Stimulated activated naive B cell treated with anti-CD40 and anti-IgM and Interleukin-4, amounts not matched to agents 10 μg/mL and 1 μg/mL and 100 μg/mL, for 72 hours (primary cell): ENCODE data around the gene SLC44A2.
A peak's percentile ranks its signal among the peaks of the same experiment; 100 is the strongest.
"Not testable (repeated sequence)": the region's sequence is repeated elsewhere in the genome, so short reads cannot be mapped to it uniquely, and the experiment has no call there.

ENCODE experiments used
- ATAC-seq, 2 donors: fragments of 150-1000 bp; cut with Tn5 transposase; replicated peaks; 2 replicates each; pipeline ENCODE4 v1.10.0; 2021; ENCODE audit warnings: moderate library complexity in 1 of 2
- DNase-seq: peaks from one replicate; pipeline ENCODE4 v3.0.0; 2021
- H3K27ac Mint-ChIP-seq: one replicate; pipeline ENCODE4 v1.8.0; 2022; ENCODE audit warnings: mild to moderate bottlenecking, mixed read lengths
- H3K27me3 Mint-ChIP-seq, 2 donors: one replicate each; pipeline ENCODE4 v1.8.0; 2022; ENCODE audit warnings: mixed read lengths in 2 of 2
- H3K36me3 Mint-ChIP-seq, 2 donors: one replicate each; pipeline ENCODE4 v1.8.0; 2022; ENCODE audit warnings: mixed read lengths in 2 of 2, mild to moderate bottlenecking in 1 of 2
- H3K4me1 Mint-ChIP-seq, 2 donors: one replicate each; pipeline ENCODE4 v1.8.0; 2022; ENCODE audit warnings: mixed read lengths in 2 of 2, mild to moderate bottlenecking in 1 of 2
- H3K4me3 Mint-ChIP-seq, 2 donors: one replicate each; pipeline ENCODE4 v1.8.0; 2022; ENCODE audit warnings: mild to moderate bottlenecking in 2 of 2, mixed read lengths in 2 of 2, moderate library complexity in 1 of 2
- H3K9me3 Mint-ChIP-seq, 2 donors: one replicate each; pipeline ENCODE4 v1.8.0; 2022; ENCODE audit warnings: mixed read lengths in 2 of 2, mild to moderate bottlenecking in 1 of 2

SLC44A2 gene

DNA sequence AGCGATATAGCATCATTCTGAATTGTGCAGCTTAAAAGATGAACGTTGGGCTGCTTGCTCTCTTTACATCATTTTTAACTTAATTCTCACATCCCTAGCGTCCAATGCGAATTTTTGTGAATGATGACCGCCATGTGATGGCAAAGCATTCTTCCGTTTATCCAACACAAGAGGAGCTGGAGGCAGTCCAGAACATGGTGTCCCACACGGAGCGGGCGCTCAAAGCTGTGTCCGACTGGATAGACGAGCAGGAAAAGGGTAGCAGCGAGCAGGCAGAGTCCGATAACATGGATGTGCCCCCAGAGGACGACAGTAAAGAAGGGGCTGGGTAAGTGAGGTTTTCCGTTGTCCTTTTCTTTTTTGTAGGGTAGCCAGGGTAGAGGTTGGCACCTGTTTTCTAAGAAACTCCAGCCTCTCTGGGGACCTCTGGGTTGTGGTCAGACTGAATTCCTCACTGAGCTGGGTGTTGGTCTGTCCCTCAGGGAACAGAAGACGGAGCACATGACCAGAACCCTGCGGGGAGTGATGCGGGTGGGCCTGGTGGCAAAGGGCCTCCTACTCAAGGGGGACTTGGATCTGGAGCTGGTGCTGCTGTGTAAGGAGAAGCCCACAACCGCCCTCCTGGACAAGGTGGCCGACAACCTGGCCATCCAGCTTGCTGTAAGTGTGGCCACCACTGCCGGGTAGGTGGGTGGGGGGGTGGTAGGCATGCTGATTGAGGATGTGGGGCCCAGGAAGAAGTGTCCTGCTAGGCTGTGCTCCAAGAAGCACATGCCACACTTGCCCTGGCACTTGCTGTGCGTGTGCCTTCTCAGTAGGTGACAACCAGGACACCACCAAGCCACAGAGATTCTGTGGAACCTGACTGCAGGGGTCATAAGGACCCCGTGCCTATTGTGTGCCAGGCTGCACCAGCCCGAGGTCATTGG, 45.8 kb downstream of the SLC44A2 start:
- Mint-ChIP-seq H3K27ac (peak overlapping the region; percentile 14), H3K27me3 (no peaks in the 10 kb centered on the region), H3K36me3 (peaks cover 21 to 51% of the 10 kb centered on the region in 2 donors), H3K4me3 (no peak overlapping the region), H3K4me1 (peaks cover 20 to 44% of the 10 kb centered on the region in 2 donors), H3K9me3 (no peaks in the 10 kb centered on the region)
- DNase-seq (no peak), ATAC-seq (no peak)

GRCh38 chr19:10671922-10672321, 46.6 kb downstream of the SLC44A2 start:
- not testable (repeated sequence) for H3K27ac Mint-ChIP-seq, H3K4me3 Mint-ChIP-seq, DNase-seq, H3K9me3 Mint-ChIP-seq, H3K27me3 Mint-ChIP-seq, ATAC-seq
- Mint-ChIP-seq H3K4me1 (peaks cover 18 to 36% of the 10 kb centered on the region in 2 donors), H3K36me3 (peaks cover 23 to 48% of the 10 kb centered on the region in 2 donors)

GRCh38 chr19:10675214-10675613, 49.9 kb downstream of the SLC44A2 start:
- H3K36me3 Mint-ChIP-seq: peaks cover 30 to 51% of the 10 kb centered on the region in 2 donors
- not testable (repeated sequence) for H3K27ac Mint-ChIP-seq, ATAC-seq, H3K27me3 Mint-ChIP-seq, H3K9me3 Mint-ChIP-seq, H3K4me3 Mint-ChIP-seq, DNase-seq, H3K4me1 Mint-ChIP-seq

DNA sequence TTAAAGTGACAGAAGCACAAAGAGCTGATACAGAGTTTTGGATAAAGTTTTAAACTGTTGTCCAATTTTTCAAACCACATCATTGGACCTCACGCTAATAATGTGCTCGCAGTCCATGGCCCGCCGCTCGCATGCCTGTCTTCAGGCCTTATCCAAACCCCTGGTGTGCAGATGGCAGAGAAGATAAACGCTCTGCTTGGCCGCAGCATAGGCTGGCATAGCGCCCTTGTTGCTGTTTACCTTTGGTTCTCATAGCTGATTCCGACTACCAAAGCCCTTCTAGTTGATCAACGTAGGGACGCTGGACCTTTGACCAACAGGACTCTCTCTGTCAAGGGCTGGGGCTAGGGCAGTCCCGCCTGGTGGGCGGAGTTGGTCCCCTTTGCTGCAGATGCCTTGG, 52.4 kb downstream of the SLC44A2 start:
- H3K9me3 Mint-ChIP-seq: no peaks in the 10 kb centered on the region
- peaks cover 45 to 54% of the 10 kb centered on the region in 2 donors for H3K36me3 Mint-ChIP-seq
- H3K4me3 Mint-ChIP-seq: no peak overlapping the region
- H3K4me1 Mint-ChIP-seq: no peaks in the 10 kb centered on the region
- H3K27ac Mint-ChIP-seq: peak overlapping the region; percentile 20
- ATAC-seq (no peak), DNase-seq (no peak)
- H3K27me3 Mint-ChIP-seq: no peaks in the 10 kb centered on the region

- DNase-seq: no peak
- no peaks in the 10 kb centered on the region for H3K9me3 Mint-ChIP-seq
- no peak overlapping the region for H3K4me3 Mint-ChIP-seq
- no peak overlapping the region for H3K27ac Mint-ChIP-seq
- H3K27me3 Mint-ChIP-seq: no peaks in the 10 kb centered on the region
- ATAC-seq: no peak
- no peaks in the 10 kb centered on the region for H3K4me1 Mint-ChIP-seq
- peaks cover 48 to 50% of the 10 kb centered on the region in 2 donors for H3K36me3 Mint-ChIP-seq
These were observed 53.5 kb downstream of the SLC44A2 start for GRCh38 chr19:10678813-10679212.

- ATAC-seq: no peak
- Mint-ChIP-seq H3K27me3 (no peaks in the 10 kb centered on the region), H3K36me3 (peaks cover 51 to 52% of the 10 kb centered on the region in 2 donors), H3K27ac (no peak overlapping the region), H3K4me3 (no peak overlapping the region), H3K4me1 (no peaks in the 10 kb centered on the region), H3K9me3 (no peaks in the 10 kb centered on the region)
- DNase-seq: no peak
These were observed 54.4 kb downstream of the SLC44A2 start for GRCh38 chr19:10679743-10680142.

DNA sequence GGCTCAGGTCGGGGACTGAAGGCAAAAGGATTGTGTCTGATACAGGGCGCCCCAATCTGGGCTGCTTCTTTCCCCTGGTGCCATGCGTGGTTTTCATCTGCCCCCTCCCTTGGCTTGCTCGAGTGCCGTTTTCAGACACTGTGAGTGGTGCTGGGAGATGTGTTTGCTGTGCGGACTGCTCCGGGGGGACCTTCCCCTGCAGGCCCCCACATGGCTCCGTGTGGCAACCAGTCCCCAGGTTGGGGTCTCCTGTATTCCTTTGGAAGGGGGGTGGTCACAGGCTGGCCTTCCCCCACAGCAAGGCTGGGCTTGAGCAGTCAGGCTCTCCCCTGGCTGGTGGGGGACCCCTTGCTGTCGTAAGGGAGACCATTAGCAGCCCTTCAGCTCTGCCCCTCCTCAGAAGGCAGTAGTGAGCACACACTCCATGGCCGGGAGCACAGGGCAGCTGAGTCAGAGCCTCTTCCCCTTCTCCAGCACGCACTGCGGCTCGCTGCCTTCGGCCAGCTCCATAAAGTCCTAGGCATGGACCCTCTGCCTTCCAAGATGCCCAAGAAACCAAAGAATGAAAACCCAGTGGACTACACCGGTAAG, 55.3 kb downstream of the SLC44A2 start:
- Mint-ChIP-seq H3K4me1 (no peaks in the 10 kb centered on the region), H3K36me3 (peaks cover 44 to 52% of the 10 kb centered on the region in 2 donors), H3K9me3 (no peaks in the 10 kb centered on the region), H3K27me3 (no peaks in the 10 kb centered on the region), H3K27ac (peak overlapping the region; percentile 78), H3K4me3 (no peak overlapping the region)
- DNase-seq (no peak), ATAC-seq (no peak)

- H3K27me3 Mint-ChIP-seq: no peaks in the 10 kb centered on the region
- peaks cover 46 to 50% of the 10 kb centered on the region in 2 donors for H3K36me3 Mint-ChIP-seq
- H3K4me3 Mint-ChIP-seq: no peak overlapping the region
- ATAC-seq (no peak), DNase-seq (no peak)
- no peaks in the 10 kb centered on the region for H3K4me1 Mint-ChIP-seq
- H3K9me3 Mint-ChIP-seq: no peaks in the 10 kb centered on the region
- no peak overlapping the region for H3K27ac Mint-ChIP-seq
These were observed 56.3 kb downstream of the SLC44A2 start for GRCh38 chr19:10681658-10682057.

DNA sequence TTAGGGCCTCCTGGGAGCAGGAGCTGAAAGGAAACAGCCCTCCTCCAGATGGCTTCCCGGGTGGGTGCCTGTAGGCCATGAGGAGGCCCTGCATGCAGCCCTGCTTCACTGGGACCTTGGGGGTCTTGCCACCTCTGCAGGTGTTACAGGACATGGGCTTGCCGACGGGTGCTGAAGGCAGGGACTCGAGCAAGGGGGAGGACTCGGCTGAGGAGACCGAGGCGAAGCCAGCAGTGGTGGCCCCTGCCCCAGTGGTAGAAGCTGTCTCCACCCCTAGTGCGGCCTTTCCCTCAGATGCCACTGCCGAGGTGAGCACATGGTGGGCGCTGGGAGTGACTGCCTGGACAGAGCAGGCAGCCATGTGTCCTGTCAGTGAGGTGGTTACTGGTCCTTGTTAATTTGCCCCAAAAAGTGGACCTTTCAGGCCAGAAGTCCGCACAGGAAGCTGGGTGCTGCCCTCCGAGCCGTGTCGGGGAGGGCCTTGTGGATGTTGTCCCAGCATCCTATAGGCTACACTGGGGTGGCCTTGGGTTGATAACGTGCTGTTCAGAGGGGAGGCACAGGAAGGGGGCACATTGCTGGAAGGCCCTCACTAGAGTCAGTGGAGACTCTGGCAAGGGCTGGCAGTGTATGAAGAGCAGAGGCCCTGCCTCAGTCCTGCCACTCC, 57.2 kb downstream of the SLC44A2 start:
- no peak for ATAC-seq
- Mint-ChIP-seq H3K4me1 (peaks cover 0 to 8% of the 10 kb centered on the region in 2 donors), H3K36me3 (peaks cover 48% of the 10 kb centered on the region in 2 donors), H3K4me3 (no peak overlapping the region), H3K27ac (no peak overlapping the region), H3K27me3 (no peaks in the 10 kb centered on the region), H3K9me3 (no peaks in the 10 kb centered on the region)
- no peak for DNase-seq

DNA sequence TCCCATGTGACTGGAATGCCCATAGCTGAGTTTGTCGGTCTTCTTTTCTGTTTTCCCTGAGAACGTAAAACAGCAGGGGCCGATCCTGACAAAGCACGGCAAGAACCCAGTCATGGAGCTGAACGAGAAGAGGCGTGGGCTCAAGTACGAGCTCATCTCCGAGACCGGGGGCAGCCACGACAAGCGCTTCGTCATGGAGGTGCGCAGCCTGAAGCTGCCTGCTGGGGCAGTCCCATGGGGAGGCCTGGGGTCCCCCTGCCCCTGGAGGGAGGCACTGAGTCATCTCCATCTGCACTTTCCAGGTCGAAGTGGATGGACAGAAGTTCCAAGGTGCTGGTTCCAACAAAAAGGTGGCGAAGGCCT, 57.7 kb downstream of the SLC44A2 start:
- ATAC-seq (no peak), DNase-seq (no peak)
- no peak overlapping the region for H3K27ac Mint-ChIP-seq
- H3K4me1 Mint-ChIP-seq: peaks cover 0 to 10% of the 10 kb centered on the region in 2 donors
- H3K27me3 Mint-ChIP-seq: no peaks in the 10 kb centered on the region
- no peak overlapping the region for H3K4me3 Mint-ChIP-seq
- no peaks in the 10 kb centered on the region for H3K9me3 Mint-ChIP-seq
- peaks cover 49% of the 10 kb centered on the region in 2 donors for H3K36me3 Mint-ChIP-seq

DNA sequence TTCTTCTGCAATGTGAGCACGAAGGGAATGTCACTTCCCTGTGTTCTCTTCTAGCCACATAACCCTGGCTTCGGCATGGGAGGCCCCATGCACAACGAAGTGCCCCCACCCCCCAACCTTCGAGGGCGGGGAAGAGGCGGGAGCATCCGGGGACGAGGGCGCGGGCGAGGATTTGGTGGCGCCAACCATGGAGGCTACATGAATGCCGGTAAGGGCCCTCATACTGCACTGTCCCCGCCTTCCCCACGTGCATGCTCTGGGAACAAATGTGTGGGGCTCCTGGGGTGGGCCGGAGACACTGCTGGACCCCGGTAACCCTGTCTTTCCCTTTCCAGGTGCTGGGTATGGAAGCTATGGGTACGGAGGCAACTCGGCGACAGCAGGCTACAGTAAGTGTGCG, 58.2 kb downstream of the SLC44A2 start:
- H3K36me3 Mint-ChIP-seq: peaks cover 49 to 50% of the 10 kb centered on the region in 2 donors
- H3K4me3 Mint-ChIP-seq: no peak overlapping the region
- no peak for DNase-seq
- H3K27ac Mint-ChIP-seq: no peak overlapping the region
- no peaks in the 10 kb centered on the region for H3K27me3 Mint-ChIP-seq
- no peaks in the 10 kb centered on the region for H3K9me3 Mint-ChIP-seq
- H3K4me1 Mint-ChIP-seq: peaks cover 0 to 10% of the 10 kb centered on the region in 2 donors
- no peak for ATAC-seq

- ATAC-seq: no peak
- Mint-ChIP-seq H3K9me3 (no peaks in the 10 kb centered on the region), H3K4me3 (no peak overlapping the region), H3K36me3 (peaks cover 47 to 55% of the 10 kb centered on the region in 2 donors), H3K27ac (no peak overlapping the region), H3K4me1 (peaks cover 0 to 10% of the 10 kb centered on the region in 2 donors), H3K27me3 (no peaks in the 10 kb centered on the region)
- no peak for DNase-seq
These were observed 59.9 kb downstream of the SLC44A2 start for GRCh38 chr19:10685210-10685609.

- peaks cover 47 to 57% of the 10 kb centered on the region in 2 donors for H3K36me3 Mint-ChIP-seq
These were observed 60.8 kb downstream of the SLC44A2 start for GRCh38 chr19:10686193-10686592.

DNA sequence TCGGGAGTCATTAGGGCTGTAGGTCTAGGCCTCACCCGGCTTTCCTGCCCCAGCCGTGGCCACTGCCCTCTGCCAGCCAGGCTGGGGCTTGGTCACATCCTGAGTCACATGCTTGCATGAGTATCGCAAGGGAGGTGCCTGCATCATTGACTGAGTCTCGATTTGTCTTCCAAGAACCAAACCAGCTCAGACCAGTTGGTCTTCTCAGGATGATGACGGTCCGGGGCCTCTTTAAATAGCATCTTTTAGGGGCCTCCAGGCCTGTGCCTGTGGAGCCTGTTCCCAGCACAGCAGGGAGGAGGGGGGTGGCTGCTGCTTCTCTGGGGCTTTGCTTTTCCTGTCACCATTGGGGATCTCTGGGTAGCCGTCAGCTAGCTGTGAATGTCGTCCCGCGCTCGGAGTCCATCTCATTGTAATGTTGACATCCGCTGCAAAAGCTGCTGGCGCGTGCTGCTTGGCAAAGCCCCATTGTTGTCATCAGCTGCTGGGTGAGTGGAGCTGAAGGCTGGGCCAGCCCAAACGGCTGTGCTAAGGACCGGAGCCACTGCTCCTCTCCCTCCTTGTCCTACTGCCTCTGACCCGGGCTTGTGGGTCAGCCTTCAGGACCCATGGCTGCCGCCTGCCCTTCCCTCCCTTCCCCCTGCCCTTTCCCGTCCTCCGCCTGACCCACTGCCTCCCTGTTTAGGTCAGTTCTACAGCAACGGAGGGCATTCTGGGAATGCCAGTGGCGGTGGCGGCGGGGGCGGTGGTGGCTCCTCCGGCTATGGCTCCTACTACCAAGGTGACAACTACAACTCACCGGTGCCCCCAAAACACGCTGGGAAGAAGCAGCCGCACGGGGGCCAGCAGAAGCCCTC, 61.5 kb downstream of the SLC44A2 start:
- no peak overlapping the region for H3K4me3 Mint-ChIP-seq
- no peak for ATAC-seq
- no peaks in the 10 kb centered on the region for H3K27me3 Mint-ChIP-seq
- peaks cover 1 to 10% of the 10 kb centered on the region in 2 donors for H3K4me1 Mint-ChIP-seq
- DNase-seq: no peak
- peaks cover 43 to 59% of the 10 kb centered on the region in 2 donors for H3K36me3 Mint-ChIP-seq
- H3K9me3 Mint-ChIP-seq: no peaks in the 10 kb centered on the region
- H3K27ac Mint-ChIP-seq: peak overlapping the region; percentile 79

More at GRCh38 chr19:10686193-10686592, 60.8 kb downstream of the SLC44A2 start:
- ATAC-seq (no peak), DNase-seq (no peak)
- H3K27ac Mint-ChIP-seq: no peak overlapping the region
- no peaks in the 10 kb centered on the region for H3K27me3 Mint-ChIP-seq
- peaks cover 1 to 10% of the 10 kb centered on the region in 2 donors for H3K4me1 Mint-ChIP-seq
- H3K9me3 Mint-ChIP-seq: no peaks in the 10 kb centered on the region
- H3K4me3 Mint-ChIP-seq: no peak overlapping the region
